GM10248 (cell line): ENCODE results near the gene UBE2E2.

Experiments used
- CTCF ChIA-PET: fragments of 300-600 bp; sonication (Branson Sonifier 250); formaldehyde crosslinking; extraction: SDS; loops from one replicate; lab custom pipeline; 2021; ENCODE audit warnings: antibody characterized with exemption; lab: Yijun Ruan, JAX
- POLR2A ChIA-PET: fragments of 350-650 bp; sonication (Branson Sonifier 250); formaldehyde crosslinking; extraction: SDS; loops from one replicate; lab custom pipeline; 2020; ENCODE audit warnings: antibody characterized with exemption; lab: Yijun Ruan, JAX
- DNase-seq: peaks from one replicate; pipeline ENCODE4 v3.0.0; 2012; ENCODE audit errors: extremely low spot score
- TF ChIP-seq, protein P1 (sequence below): IDR thresholded peaks from 2 replicates; pipeline ENCODE4 v1.5.1; 2012; ENCODE audit warnings: mild to moderate bottlenecking, low read depth; ENCODE audit errors: extremely low read depth, missing control alignments, control extremely low read depth

Gene UBE2E2

DNA sequence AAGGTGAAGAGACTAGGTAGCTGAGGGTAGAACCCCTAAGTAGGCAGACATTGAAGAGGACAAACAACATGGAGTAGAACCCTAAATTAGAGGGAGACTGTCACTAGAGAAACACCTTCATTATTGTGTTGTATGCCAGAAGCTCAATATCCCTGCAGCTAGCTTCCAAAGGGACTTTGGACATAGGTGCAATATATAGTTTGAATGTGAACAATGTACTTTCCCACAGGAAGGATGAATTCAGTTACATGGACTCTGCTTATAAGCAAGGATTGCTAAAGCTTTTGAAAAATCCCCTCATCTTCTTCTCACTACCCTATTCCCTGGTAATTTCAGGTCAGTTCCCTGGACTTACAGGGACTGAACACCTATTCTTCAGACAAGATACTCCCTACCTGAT lies 288.9 kb downstream of the UBE2E2 start:
- ChIA-PET POLR2A (no interaction called here), CTCF (interaction anchor here (1.0 to 1.6 kb wide), 3 partner anchors 11 to 20 kb away, joined by 4 to 6 read pairs (median 4); no protein-coding TSS in a partner anchor)
- TF ChIP-seq, protein P1, sequence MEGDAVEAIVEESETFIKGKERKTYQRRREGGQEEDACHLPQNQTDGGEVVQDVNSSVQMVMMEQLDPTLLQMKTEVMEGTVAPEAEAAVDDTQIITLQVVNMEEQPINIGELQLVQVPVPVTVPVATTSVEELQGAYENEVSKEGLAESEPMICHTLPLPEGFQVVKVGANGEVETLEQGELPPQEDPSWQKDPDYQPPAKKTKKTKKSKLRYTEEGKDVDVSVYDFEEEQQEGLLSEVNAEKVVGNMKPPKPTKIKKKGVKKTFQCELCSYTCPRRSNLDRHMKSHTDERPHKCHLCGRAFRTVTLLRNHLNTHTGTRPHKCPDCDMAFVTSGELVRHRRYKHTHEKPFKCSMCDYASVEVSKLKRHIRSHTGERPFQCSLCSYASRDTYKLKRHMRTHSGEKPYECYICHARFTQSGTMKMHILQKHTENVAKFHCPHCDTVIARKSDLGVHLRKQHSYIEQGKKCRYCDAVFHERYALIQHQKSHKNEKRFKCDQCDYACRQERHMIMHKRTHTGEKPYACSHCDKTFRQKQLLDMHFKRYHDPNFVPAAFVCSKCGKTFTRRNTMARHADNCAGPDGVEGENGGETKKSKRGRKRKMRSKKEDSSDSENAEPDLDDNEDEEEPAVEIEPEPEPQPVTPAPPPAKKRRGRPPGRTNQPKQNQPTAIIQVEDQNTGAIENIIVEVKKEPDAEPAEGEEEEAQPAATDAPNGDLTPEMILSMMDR: no peak
- no peak for DNase-seq

DNA sequence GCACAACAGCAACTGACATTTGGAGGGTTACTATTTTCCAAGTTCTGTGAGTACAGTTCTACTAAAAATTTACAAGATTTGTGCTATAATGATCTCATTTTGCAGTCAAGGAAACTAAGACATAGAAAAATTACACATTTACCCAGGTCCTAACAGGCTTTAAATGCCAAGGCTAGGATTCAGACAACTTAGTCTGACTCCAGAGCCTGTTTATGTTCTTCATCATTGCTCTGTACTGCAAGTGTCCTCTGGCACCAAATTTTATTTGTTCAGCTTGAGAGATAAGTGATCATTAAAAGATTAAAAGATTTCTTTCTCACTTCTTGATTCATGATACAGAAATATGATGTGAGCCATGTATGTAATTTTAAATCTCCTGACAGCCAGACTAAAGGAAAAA lies 290.8 kb downstream of the UBE2E2 start:
- TF ChIP-seq, protein P1: no peak
- ChIA-PET CTCF (interaction anchor here (0.8 to 1.2 kb wide), 2 partner anchors 9 to 27 kb away, joined by 3 read pairs; no protein-coding TSS in a partner anchor), POLR2A (no interaction called here)
- DNase-seq: no peak

DNA sequence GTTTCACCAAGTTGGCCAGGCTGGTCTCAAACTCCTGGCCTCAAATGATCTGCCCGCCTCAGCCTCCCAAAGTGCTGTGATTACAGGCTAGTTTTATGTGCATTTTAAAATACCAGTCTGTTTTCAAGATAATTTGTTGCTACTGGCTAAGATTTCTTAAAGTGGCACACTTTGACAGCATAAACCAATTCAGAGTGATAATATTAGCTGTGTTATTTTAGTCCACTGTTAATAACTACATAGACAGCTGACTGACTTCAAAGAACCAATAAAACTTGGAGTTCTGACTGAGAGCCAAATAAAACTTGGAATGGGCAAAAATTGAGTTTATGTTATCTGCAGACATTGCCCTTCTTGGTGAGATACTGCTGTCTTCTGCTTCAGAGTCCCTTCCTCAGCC lies 291.8 kb downstream of the UBE2E2 start:
- CTCF ChIA-PET: interaction anchor here (0.9 to 1.4 kb wide), 6 partner anchors 11 to 53 kb away, joined by 3 to 4 read pairs (median 3); no protein-coding TSS in a partner anchor
- no peak for DNase-seq
- POLR2A ChIA-PET: no interaction called here
- TF ChIP-seq, protein P1: no peak

DNA sequence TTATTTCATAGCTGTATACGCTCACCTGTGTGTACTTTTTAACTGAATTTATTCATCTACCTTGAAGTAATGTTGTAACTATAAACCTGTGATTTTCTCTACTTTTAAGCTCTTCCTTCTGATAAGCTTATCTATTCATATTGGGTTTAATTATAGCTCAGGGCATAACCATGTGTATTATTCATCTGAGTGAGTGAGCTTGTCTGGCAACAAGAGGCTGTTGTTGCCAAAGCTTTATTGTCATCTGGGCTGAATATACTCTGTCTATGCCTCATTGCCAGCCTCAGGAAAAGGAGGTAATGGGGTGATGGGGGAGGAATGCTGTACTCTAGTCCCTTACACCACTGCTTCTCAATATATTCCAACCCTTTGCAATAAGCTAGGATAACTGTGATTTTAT lies 292.4 kb downstream of the UBE2E2 start:
- TF ChIP-seq, protein P1: no peak
- POLR2A ChIA-PET: no interaction called here
- DNase-seq: no peak
- CTCF ChIA-PET: interaction anchor here (0.9 to 1.4 kb wide), 7 partner anchors 11 to 247 kb away, joined by 3 to 4 read pairs (median 3); no protein-coding TSS in a partner anchor

DNA sequence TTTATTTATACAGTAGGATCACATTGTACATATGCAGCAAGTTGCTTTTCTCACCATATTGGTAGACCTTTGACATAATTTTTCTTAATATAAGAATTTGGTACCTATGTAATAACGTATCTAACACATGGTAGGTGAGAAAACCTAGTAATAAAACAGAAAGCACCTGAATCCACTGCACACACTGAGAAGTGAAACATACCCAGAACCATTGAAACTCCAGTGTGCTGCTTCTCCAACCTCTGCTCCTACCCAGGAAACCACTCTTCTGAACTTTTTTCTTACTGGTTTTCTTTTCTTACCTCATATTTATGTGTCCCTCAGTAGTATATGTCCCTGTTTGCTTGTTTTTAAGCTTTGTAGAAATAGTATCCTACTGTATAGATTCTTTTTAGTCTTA lies 293.0 kb downstream of the UBE2E2 start:
- peak; percentile 13 for DNase-seq
- ChIA-PET CTCF (interaction anchor here (0.9 to 1.1 kb wide), 3 partner anchors 10 to 247 kb away, joined by 3 to 4 read pairs (median 3); no protein-coding TSS in a partner anchor), POLR2A (no interaction called here)
- TF ChIP-seq, protein P1: no peak

DNA sequence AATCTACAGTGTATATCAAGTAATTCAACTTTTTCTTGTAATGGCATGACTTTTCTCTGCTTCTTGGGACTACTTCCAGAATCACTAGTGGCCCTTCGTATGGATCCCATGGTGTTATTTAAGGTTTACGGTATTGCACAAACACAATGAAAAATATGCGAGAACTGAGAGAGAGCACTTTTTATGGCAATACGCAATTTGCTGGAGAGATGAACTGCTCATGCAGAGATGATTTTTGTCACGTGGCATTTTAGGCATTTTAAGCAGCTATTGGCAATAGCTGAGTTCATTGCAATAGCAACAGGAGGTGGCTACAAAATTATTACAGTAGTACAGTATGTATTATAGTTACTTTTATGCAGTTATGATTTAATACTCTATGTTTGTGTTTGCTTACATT lies 294.0 kb downstream of the UBE2E2 start:
- TF ChIP-seq, protein P1: no peak
- DNase-seq: no peak
- ChIA-PET POLR2A (no interaction called here), CTCF (interaction anchor here (1.0 kb wide), 1 partner anchor 11 kb away, joined by 3 read pairs; no protein-coding TSS in a partner anchor)
